Activated CD4-positive, CD25-positive, alpha-beta regulatory T cell treated with anti-CD3 and anti-CD28 coated beads, Interleukin-2, amount 50 U/mL, for 16 hours (primary cell): ENCODE data around the gene RPL27A.
"Not testable (repeated sequence)": the region's sequence is repeated elsewhere in the genome, so short reads cannot be mapped to it uniquely, and the experiment has no call there.

Experiments
- DNase-seq: peaks from one replicate; pipeline ENCODE4 v3.0.0-alpha.2; 2020; ENCODE audit warnings: low read depth, low spot score

The RPL27A gene

GRCh38 chr11:8682303-8683114, at the start of gene RPL27A, which contains the start of gene TRIM66:
TSS of gene RPL27A (plus strand) at chr11:8682792. CDS start at chr11:8682814, 22 bp downstream.
TSS of gene TRIM66 (minus strand) at chr11:8682665. CDS start at chr11:8672274, 10,391 bp downstream.
- peak; percentile 96 for DNase-seq

- no peak for DNase-seq
Measured at GRCh38 chr11:8634498-8634897, 48.1 kb upstream of the RPL27A start.

- no peak for DNase-seq
Measured at GRCh38 chr11:8636127-8636526, 46.5 kb upstream of the RPL27A start.

- DNase-seq = no peak
Measured at GRCh38 chr11:8638300-8638699, 44.3 kb upstream of the RPL27A start.

- DNase-seq = no peak
Measured at GRCh38 chr11:8639655-8640054, 42.9 kb upstream of the RPL27A start.

GRCh38 chr11:8640267-8640906, 42.2 kb upstream of the RPL27A start:
- no peak for DNase-seq

GRCh38 chr11:8641332-8641731, 41.3 kb upstream of the RPL27A start:
- no peak for DNase-seq

- no peak for DNase-seq
Measured at GRCh38 chr11:8642196-8642841, 40.3 kb upstream of the RPL27A start.

GRCh38 chr11:8646873-8647272, 35.7 kb upstream of the RPL27A start:
- DNase-seq = no peak

- DNase-seq = no peak
Measured at GRCh38 chr11:8649361-8649760, 33.2 kb upstream of the RPL27A start.

GRCh38 chr11:8650401-8650990, 32.1 kb upstream of the RPL27A start:
- DNase-seq = no peak

GRCh38 chr11:8652140-8652539, 30.5 kb upstream of the RPL27A start:
- DNase-seq = no peak

- no peak for DNase-seq
Measured at GRCh38 chr11:8654503-8654902, 28.1 kb upstream of the RPL27A start.

GRCh38 chr11:8656291-8656690, 26.3 kb upstream of the RPL27A start:
- DNase-seq = no peak

GRCh38 chr11:8658321-8659057, 24.1 kb upstream of the RPL27A start:
- no peak for DNase-seq

GRCh38 chr11:8661001-8661795, 21.4 kb upstream of the RPL27A start:
- DNase-seq = no peak

GRCh38 chr11:8665222-8665621, 17.4 kb upstream of the RPL27A start:
- DNase-seq = no peak

- not testable (repeated sequence) for DNase-seq
Measured at GRCh38 chr11:8670081-8670480, 12.5 kb upstream of the RPL27A start.

- DNase-seq = no peak
Measured at GRCh38 chr11:8671193-8671612, 11.4 kb upstream of the RPL27A start.

- DNase-seq = no peak
Measured at GRCh38 chr11:8671651-8672062, 10.9 kb upstream of the RPL27A start.

- DNase-seq = no peak
Measured at GRCh38 chr11:8672346-8672745, 10.2 kb upstream of the RPL27A start.
